ENCODE results near the gene RNF144A. TPM values are rescaled to one million over a fixed set of nuclear protein-coding genes. Genes with fewer than 3 reads are reported as not detected.

RNF144A gene
- polyA plus RNA-seq, 1 of the 3 experiments (the other 2 are of a cell fraction): 15.6 TPM

DNA sequence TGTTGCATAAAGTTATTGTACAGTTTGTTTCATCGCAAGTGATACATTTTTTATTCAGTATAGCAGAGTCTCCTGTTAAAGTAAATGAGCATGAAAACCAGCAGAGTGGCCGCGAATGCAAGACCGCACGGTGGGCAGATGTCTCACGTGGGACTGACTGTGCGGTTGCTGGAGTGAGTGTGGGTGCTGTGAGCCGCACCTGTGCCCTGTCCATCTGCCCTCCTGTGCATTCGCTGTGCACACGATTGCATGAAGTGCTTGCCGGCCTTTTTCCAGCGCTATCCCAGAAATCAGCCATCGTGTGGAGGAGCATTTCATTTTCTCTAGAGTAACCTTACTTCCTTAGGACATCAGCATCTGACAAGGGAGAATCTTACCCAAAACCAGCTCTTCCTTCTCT is 118.7 kb downstream of the RNF144A start:
- no peak overlapping the region for H2AFZ ChIP-seq (ENCODE audit: low read depth)
- ChIA-PET CTCF (interaction anchor here (1.0 to 18.0 kb wide), 13 partner anchors 9 to 141 kb away, joined by 3 to 226 read pairs (median 8); partner anchors contain the start of gene RNF144A), POLR2A (interaction anchor here (0.6 to 0.7 kb wide), 2 partner anchors 462 to 930 kb away, joined by 3 read pairs; no protein-coding TSS in a partner anchor)
- 97% methylated on average over 13 of the region's 13 CpGs for WGBS (ENCODE audit: low lambda C conversion rate)
- H3K9me3 ChIP-seq: no peaks in the 10 kb centered on the region
- H3K4me1 ChIP-seq (ENCODE audit: control insufficient read depth in 1 of 2, insufficient read depth in 2 of 2, low read depth in 1 of 2, low read length in 1 of 2): peaks cover 0 to 26% of the 10 kb centered on the region in 2 experiments; a peak in 2 of 4 replicates
- no peak overlapping the region for H3K27ac ChIP-seq (ENCODE audit: low read depth in 2 of 2, low read length in 1 of 2)
- H3K9ac ChIP-seq: no peak overlapping the region
- H4K20me1 ChIP-seq (ENCODE audit: insufficient read depth): no peaks in the 10 kb centered on the region
- H3K27me3 ChIP-seq (ENCODE audit: insufficient read depth): no peaks in the 10 kb centered on the region
- peaks cover 4 to 56% of the 10 kb centered on the region in 2 experiments for H3K36me3 ChIP-seq (replicated peaks in 1 of 2; ENCODE audit: control insufficient read depth in 1 of 2, insufficient read depth in 2 of 2, low read length in 1 of 2)
- H3K79me2 ChIP-seq (ENCODE audit: insufficient read depth): no peaks in the 10 kb centered on the region
- no peak for DNase-seq
- no peak overlapping the region for H3K4me3 ChIP-seq (ENCODE audit: low read depth in 2 of 2, low read length in 1 of 2)
- no peaks in the 10 kb centered on the region for H3K9me2 ChIP-seq
- TF ChIP-seq NRF1 (IDR thresholded peaks at IDR 0.05; ENCODE audit: low read depth, low read length) (no peak), TEAD4 (IDR thresholded peaks at IDR 0.05; ENCODE audit: borderline replicate concordance, insufficient read depth) (no peak), SIN3A (IDR thresholded peaks at IDR 0.05; ENCODE audit: borderline replicate concordance, low read depth, low read length) (no peak), USF1 (IDR thresholded peaks at IDR 0.05; ENCODE audit: borderline replicate concordance, low read depth) (no peak), JUND (IDR thresholded peaks at IDR 0.05) (no peak), RAD21 (IDR thresholded peaks at IDR 0.05; ENCODE audit: low read length) (no peak), TAF1 (IDR thresholded peaks at IDR 0.05; ENCODE audit: borderline replicate concordance, low read depth, low read length) (no peak), MXI1 (IDR thresholded peaks at IDR 0.05; ENCODE audit: low read depth, low read length) (no peak)
- TF ChIP-seq, protein P1, sequence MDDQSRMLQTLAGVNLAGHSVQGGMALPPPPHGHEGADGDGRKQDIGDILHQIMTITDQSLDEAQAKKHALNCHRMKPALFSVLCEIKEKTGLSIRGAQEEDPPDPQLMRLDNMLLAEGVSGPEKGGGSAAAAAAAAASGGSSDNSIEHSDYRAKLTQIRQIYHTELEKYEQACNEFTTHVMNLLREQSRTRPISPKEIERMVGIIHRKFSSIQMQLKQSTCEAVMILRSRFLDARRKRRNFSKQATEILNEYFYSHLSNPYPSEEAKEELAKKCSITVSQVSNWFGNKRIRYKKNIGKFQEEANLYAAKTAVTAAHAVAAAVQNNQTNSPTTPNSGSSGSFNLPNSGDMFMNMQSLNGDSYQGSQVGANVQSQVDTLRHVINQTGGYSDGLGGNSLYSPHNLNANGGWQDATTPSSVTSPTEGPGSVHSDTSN (IDR thresholded peaks at IDR 0.05): no peak
- no peaks in the 10 kb centered on the region for H3F3A ChIP-seq (replicated peaks; ENCODE audit: insufficient read depth)
- no peak overlapping the region for H3K4me2 ChIP-seq

GRCh38 chr2:7037340-7038333 is 120.4 kb downstream of the RNF144A start:
- H4K20me1 ChIP-seq (ENCODE audit: insufficient read depth): no peaks in the 10 kb centered on the region
- no peaks in the 10 kb centered on the region for H3K27me3 ChIP-seq (ENCODE audit: insufficient read depth)
- H3F3A ChIP-seq (replicated peaks; ENCODE audit: insufficient read depth): no peaks in the 10 kb centered on the region
- H3K79me2 ChIP-seq (ENCODE audit: insufficient read depth): no peaks in the 10 kb centered on the region
- 65% methylated on average over 18 of the region's 18 CpGs for WGBS (ENCODE audit: low lambda C conversion rate)
- H3K4me1 ChIP-seq (ENCODE audit: control insufficient read depth in 1 of 2, insufficient read depth in 2 of 2, low read depth in 1 of 2, low read length in 1 of 2): peaks cover 0 to 29% of the 10 kb centered on the region in 2 experiments; a peak in 2 of 4 replicates
- DNase-seq: peak; percentile 87
- H3K4me2 ChIP-seq: no peak overlapping the region
- H3K36me3 ChIP-seq (replicated peaks in 1 of 2; ENCODE audit: control insufficient read depth in 1 of 2, insufficient read depth in 2 of 2, low read length in 1 of 2): peaks cover 4 to 54% of the 10 kb centered on the region in 2 experiments
- peak overlapping the region in 1 of 2 experiments; percentile 31; a peak in 1 of 4 replicates for H3K27ac ChIP-seq (ENCODE audit: low read depth in 2 of 2, low read length in 1 of 2)
- CTCF ChIA-PET: interaction anchor here (0.6 to 18.0 kb wide), 15 partner anchors 7 to 381 kb away, joined by 3 to 226 read pairs (median 5); partner anchors contain the start of gene RNF144A
- H3K9me2 ChIP-seq: no peaks in the 10 kb centered on the region
- H3K9me3 ChIP-seq: no peaks in the 10 kb centered on the region
- no peak overlapping the region for H3K4me3 ChIP-seq (ENCODE audit: low read depth in 2 of 2, low read length in 1 of 2)
- H3K9ac ChIP-seq: no peak overlapping the region
- POLR2A ChIA-PET: no interaction called here
- H2AFZ ChIP-seq (ENCODE audit: low read depth): no peak overlapping the region
- TF ChIP-seq RAD21 (IDR thresholded peaks at IDR 0.05; ENCODE audit: low read length) (peak; percentile 98), RCOR1 (IDR thresholded peaks at IDR 0.05; ENCODE audit: low read length) (0 out of 2 replicates have a peak, but pooled peaks have one; percentile 52), JUND (IDR thresholded peaks at IDR 0.05) (no peak), GATA2 (CRISPR knock-in tag; IDR thresholded peaks at IDR 0.05) (no peak), GABPA (IDR thresholded peaks at IDR 0.05; ENCODE audit: low read depth) (no peak), REST (IDR thresholded peaks at IDR 0.05; ENCODE audit: low read depth, low read length) (no peak), POLR2AphosphoS5 (IDR thresholded peaks at IDR 0.05; ENCODE audit: low read depth, low read length) (no peak), CTCF (IDR thresholded peaks at IDR 0.05) (peak; percentile 91)
- TF ChIP-seq, protein P2, sequence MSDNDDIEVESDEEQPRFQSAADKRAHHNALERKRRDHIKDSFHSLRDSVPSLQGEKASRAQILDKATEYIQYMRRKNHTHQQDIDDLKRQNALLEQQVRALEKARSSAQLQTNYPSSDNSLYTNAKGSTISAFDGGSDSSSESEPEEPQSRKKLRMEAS (IDR thresholded peaks at IDR 0.05; ENCODE audit: low read depth): peak; percentile 71; the same call in 1 of the 2 replicates
